ENCODE data around the gene BFAR.

BFAR gene

GRCh38 chr16:14658063-14658462 is 25.3 kb downstream of the BFAR start:
- no peak for TF ChIP-seq SPI1 (IDR thresholded peaks at IDR 0.05; ENCODE audit: borderline replicate concordance, low read depth)
- TF ChIP-seq, protein P1, sequence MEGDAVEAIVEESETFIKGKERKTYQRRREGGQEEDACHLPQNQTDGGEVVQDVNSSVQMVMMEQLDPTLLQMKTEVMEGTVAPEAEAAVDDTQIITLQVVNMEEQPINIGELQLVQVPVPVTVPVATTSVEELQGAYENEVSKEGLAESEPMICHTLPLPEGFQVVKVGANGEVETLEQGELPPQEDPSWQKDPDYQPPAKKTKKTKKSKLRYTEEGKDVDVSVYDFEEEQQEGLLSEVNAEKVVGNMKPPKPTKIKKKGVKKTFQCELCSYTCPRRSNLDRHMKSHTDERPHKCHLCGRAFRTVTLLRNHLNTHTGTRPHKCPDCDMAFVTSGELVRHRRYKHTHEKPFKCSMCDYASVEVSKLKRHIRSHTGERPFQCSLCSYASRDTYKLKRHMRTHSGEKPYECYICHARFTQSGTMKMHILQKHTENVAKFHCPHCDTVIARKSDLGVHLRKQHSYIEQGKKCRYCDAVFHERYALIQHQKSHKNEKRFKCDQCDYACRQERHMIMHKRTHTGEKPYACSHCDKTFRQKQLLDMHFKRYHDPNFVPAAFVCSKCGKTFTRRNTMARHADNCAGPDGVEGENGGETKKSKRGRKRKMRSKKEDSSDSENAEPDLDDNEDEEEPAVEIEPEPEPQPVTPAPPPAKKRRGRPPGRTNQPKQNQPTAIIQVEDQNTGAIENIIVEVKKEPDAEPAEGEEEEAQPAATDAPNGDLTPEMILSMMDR (IDR thresholded peaks at IDR 0.05; ENCODE audit: insufficient read depth, low read length), result no peak
- no peak for TF ChIP-seq REST (IDR thresholded peaks at IDR 0.05; ENCODE audit: insufficient replicate concordance, low read depth)
- TF ChIP-seq POLR2AphosphoS5 (IDR thresholded peaks at IDR 0.05; ENCODE audit: low read depth), result no peak
- TF ChIP-seq GABPA (IDR thresholded peaks at IDR 0.05; ENCODE audit: low read depth), result no peak
- Histone ChIP-seq H3K27ac (replicated peaks) (no peak overlapping the region), H3K4me3 (replicated peaks; ENCODE audit: insufficient read depth, low read length) (no peak overlapping the region), H3K27me3 (ENCODE audit: insufficient read depth, poor library complexity, severe bottlenecking) (no peaks in the 10 kb centered on the region)
- DNase-seq (ENCODE audit: low read depth in 1 of 2, low spot score in 1 of 2), result no peak

- Histone ChIP-seq H3K27me3 (ENCODE audit: insufficient read depth, poor library complexity, severe bottlenecking) (no peaks in the 10 kb centered on the region), H3K27ac (replicated peaks) (no peak overlapping the region), H3K4me3 (replicated peaks; ENCODE audit: insufficient read depth, low read length) (no peak overlapping the region)
- TF ChIP-seq SPI1 (IDR thresholded peaks at IDR 0.05; ENCODE audit: borderline replicate concordance, low read depth), result no peak
- TF ChIP-seq, protein P1 (IDR thresholded peaks at IDR 0.05; ENCODE audit: insufficient read depth, low read length), result no peak
- no peak for TF ChIP-seq POLR2AphosphoS5 (IDR thresholded peaks at IDR 0.05; ENCODE audit: low read depth)
- TF ChIP-seq REST (IDR thresholded peaks at IDR 0.05; ENCODE audit: insufficient replicate concordance, low read depth), result no peak
- TF ChIP-seq GABPA (IDR thresholded peaks at IDR 0.05; ENCODE audit: low read depth), result no peak
- DNase-seq (ENCODE audit: low read depth in 1 of 2, low spot score in 1 of 2), result no peak
Observed at GRCh38 chr16:14667347-14668266, 34.9 kb downstream of the BFAR start.

GRCh38 chr16:14668556-14669223 is 35.9 kb downstream of the BFAR start:
- DNase-seq (ENCODE audit: low read depth in 1 of 2, low spot score in 1 of 2), result no peak
- TF ChIP-seq REST (IDR thresholded peaks at IDR 0.05; ENCODE audit: insufficient replicate concordance, low read depth) (no peak), POLR2AphosphoS5 (IDR thresholded peaks at IDR 0.05; ENCODE audit: low read depth) (no peak)
- no peak overlapping the region for H3K4me3 ChIP-seq (replicated peaks; ENCODE audit: insufficient read depth, low read length)
- no peaks in the 10 kb centered on the region for H3K27me3 ChIP-seq (ENCODE audit: insufficient read depth, poor library complexity, severe bottlenecking)
- H3K27ac ChIP-seq (replicated peaks), result no peak overlapping the region

Measured in HL-60 (cell line).